Hippocampal formation (tissue), 2 donors: ENCODE data around the gene RPS24.
A peak's percentile ranks its signal among the peaks of the same experiment; 100 is the strongest.
"Not testable (repeated sequence)": the region's sequence is repeated elsewhere in the genome, so short reads cannot be mapped to it uniquely, and the experiment has no call there.

ENCODE experiments used
- DNase-seq, 2 donors: peaks; one replicate each; lab custom pipeline; 2025; lab: John Stamatoyannopoulos, UW

RPS24 gene

DNA sequence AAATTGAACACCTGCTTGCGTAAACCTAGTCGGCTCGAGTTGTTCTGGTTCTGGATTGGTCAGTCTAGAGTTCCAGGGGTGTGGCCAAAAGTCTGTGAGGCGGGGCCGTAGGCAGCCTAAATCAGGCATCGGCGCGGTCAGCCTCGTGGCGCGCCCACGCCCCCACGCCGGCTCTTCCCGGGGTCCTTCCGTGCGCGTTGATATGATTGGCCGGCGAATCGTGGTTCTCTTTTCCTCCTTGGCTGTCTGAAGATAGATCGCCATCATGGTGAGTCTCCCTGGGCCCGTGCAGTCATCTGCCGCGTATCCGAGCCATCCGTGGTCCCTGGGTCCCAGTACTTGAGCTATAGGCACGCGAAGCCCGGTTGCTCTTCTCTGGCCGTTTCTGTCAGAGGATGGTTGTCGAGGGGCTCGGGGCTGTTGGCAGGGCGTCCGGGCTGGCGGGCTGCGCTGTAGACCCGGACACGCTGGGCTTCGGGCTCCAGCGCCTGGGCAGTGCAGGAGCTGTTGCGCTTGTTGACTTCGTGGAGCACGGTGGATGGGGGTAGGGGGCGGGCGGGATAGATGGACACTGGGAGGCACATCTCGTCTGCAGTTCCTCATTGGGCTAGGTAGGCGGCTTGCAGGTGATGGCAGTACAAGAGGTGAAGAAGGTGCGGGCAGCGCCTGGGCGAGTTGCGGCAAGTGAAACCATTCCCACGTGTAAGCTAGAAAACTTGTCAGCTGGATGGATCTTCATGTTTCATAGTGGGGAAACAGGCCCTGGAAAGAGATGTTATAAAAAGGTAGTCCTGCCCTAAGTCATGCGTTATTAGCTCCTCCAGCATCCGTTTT is at the start of gene RPS24:
TSS of gene RPS24 (plus strand) at position 227 of the 834 bp plus-strand sequence. CDS start at position 266, 39 bp downstream.
- peak; percentile 92 to 96 for DNase-seq

- DNase-seq: no peak
Measured at GRCh38 chr10:77984986-77985385, 48.7 kb upstream of the RPS24 start.

DNA sequence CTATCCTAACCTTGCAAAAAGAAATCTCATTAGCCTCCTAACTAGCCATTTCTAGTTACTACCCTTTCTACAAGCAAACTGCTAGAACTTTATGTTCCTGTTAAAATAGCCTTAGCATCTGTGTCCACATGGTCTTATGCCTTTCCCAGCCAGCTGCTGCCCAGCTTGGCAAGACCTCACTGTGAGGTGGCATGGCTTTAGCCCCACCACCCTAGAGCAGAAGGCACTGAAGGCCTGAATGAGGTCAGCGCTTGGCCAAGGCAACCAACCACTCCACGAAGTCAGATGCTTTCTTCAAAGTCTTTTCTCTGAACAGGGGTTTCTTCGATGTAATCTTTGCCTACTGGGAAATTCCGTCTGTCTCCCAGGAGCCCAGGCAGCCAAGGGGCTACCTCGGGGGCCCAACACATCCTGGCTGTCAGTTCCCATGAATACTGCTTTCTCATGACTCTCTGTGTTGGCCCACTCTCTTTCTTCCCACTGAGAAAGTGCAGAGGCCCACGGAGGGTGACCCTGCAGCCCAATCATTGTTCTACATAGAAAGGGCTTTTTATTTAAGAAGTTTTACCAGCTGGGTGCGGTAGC is 45.9 kb upstream of the RPS24 start:
- no peak for DNase-seq

DNA sequence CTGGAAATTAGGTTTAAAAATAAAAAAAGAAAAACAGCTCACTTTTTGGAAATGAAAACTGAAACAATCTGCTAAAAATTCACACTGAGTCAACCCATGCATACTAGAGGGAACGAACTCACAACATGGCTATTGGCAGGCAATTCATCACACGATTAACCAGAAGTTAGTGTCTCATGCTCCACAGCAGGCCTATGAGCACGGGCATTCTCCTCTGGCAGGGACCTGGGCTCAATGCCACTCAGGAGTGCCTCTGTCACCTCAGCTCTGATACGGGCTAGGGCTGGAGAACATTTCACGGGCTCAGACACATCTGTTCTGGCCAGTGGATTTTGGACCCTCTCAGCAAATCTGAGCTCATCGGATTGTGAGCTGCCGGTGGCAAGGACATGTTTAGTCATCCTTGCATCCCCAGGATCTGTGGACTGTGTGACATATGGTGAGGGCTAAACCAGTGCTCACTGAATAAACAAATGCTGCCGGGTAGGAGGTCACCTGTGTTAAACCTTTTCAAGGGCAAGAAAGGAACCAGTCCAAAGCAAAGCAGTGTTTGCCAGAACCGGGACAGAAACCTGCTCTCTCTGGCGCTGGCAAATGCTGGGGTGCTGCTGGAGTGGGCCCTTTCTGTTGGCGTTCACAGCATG is 44.5 kb upstream of the RPS24 start:
- peak in 1 of 2 donors; percentile 15 for DNase-seq

DNA sequence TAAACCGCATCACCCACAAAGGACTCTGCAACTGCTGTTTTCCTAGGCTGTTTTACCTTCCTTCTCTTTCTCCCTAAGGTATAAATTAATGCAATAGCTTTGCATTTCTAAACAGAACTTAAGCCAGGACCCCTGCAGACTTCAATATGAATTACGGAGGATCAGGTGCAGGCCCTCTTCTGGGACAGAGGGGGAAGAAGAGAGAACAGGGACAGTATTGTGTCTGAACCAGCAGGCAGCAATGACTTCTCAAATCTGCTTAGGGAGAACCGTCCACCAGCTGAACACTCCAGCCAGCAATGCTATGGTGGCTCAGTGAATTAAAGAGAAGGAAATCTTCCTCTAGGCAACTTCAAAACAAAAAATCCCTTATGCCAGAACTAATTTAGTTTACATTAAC is 40.0 kb upstream of the RPS24 start:
- no peak for DNase-seq

DNA sequence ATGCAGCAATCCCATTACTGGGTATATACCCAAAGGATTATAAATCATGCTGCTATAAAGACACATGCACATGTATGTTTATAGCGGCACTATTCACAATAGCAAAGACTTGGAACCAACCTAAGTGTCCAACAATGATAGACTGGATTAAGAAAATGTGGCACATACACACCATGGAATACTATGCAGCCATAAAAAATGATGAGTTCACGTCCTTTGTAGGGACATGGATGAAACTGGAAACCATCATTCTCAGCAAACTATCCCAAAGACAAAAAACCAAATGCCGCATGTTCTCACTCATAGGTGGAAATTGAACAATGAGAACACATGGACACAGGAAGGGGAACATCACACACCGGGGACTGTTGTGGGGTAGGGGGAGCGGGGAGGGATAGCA is 34.9 kb upstream of the RPS24 start:
- not testable (repeated sequence) for DNase-seq

GRCh38 chr10:78000206-78000605 is 33.5 kb upstream of the RPS24 start:
- no peak for DNase-seq

DNA sequence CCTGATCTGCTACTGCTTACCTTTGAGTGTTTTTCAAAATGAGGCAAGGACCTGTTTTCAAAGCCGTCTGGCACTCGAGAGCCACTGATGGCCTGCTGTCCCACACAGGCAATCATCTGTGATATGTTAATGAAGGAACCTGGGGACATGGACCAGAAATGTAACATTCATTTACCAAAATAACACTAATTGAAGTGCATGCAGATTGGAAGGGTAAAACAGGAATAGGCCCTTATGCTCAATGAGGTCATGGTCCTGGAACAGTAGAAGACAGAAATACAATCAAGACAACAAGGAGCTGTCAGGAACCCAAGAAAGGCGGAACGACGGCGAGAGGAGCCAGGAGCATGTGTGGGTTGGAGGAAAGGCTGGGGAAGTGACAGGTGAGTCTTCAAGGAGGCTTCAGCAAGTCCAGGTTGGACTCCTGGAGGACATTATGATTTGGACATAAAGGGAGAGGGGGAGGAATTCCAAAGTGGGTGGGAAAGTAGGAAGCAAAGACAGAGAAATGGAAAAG is 32.6 kb upstream of the RPS24 start:
- no peak for DNase-seq

DNA sequence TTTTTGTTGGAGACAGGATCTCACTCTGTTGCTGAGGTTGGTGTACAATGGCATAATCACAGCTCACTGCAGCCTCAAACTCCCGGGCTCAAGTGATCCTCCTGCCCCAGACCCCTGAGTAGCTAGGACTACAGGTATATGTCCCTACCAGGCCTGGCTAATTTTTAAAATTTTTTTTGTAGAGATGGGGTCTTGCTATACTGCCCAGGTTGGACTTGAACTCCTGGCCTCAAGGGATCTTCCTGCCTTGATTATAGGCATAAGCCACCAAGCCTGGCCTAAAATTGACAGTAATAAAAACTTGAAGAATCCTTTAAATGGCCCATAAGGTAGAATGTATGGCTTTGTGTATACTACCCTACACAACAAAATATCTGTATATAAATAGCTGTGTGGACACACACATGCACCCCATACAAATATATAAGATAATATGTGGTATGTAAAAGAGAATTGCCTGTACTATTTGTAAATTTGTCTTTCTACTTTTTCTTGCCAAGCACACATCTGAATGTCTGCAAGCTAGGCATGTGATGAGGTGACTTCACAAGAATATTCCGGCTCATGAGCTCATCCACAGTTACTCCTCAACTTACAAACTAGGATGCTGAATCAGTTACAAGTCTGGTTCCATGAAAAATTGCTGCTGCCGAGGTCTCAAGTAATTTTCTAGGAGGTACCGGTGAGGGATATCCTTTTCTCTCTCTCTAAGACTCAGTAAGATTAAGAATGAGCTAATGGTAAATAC is 30.9 kb upstream of the RPS24 start:
- no peak for DNase-seq

GRCh38 chr10:78004215-78005026 is 29.2 kb upstream of the RPS24 start:
- DNase-seq: no peak

DNA sequence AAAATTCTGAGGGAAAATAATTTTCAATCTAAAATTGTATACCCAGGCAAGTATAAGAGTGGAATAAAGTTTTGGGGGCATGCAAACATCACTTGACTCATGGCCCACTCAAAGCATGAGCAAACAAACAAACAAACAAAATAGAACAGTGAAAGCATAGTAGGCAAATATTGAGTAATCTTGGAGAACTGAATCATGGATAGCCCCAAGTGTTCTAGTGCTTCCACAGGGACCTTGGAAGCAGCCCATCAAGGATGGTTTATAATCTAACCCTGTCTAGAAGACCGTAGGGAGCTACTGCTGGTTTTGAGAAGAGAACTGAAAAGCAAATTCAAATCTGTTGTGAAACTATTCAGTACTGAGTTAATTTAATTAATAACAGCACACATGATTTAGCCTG is 26.5 kb upstream of the RPS24 start:
- no peak for DNase-seq

DNA sequence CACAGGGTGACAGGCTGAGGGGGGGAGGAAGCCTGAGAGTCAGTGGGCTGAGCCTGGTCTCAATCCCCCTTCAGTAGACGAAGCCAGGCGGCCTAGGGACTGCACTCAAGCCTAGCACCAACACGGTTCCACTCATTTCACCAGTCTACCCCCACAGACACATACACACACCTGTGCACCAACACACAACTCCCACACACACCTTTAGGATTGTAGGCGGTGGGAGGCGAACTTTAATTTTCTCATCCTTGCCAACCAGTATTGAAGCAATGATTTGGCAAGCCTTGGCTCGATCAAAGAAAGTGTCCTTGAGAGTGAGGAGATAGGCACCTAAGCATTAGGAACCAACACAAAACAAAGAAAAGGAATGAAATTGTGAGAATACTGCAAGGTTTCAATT is 24.0 kb upstream of the RPS24 start:
- DNase-seq: no peak

DNA sequence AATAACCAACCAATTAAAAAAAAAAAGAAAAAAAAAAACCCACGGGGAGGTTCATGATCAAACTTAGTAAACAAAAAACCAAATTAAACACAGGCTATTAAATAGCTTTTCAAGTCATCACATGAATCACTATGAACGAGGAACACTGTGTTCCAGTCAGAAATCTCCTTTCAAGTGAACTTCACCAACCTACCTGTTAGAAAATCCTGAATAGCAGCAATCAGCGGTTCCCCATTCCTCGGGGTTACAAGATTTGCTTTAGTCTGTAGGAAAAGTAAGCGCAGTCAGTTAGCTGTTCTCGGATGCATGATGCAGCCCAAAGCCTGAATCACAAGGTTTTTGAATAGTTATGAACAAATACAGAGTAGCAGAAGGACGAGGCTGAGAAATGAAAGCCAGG is 23.4 kb upstream of the RPS24 start:
- no peak for DNase-seq

DNA sequence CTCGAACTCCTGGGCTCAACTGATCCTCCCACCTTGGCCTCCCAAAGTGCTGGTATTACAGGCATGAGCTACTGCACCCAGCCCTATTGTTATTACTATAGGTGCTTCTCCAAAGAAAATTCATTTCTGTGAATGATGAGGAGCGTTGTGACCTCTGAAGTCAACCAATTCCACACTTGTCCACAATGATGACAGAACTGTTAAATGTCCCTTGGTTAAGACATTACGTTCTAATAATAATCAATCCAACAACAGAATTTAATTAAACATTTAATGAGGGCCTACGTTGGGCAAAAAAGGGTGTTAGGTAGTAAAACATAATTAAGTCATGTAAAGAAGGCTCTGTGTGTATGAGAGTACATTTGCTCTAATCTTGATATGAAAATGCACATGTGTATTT is 22.6 kb upstream of the RPS24 start:
- no peak for DNase-seq

GRCh38 chr10:78013564-78013963 is 20.1 kb upstream of the RPS24 start:
- no peak for DNase-seq

DNA sequence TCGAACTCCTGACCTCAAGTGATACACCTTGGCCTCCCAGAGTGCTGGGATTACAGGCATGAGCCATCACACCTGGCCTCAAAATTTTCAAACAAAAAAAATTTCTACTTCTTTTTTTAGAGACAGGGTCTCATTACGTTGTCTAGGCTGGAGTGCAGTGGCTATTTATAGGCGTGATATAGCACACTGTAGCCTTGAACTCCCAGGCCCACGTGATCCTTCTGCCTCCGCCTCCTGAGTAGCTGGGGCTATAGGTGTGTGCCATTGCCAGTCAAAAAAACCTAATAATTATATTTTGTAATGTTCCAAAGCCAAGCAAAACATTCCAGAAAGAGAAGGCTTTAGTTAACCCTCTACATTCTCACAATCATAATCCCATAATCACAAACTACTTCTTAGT is 18.1 kb upstream of the RPS24 start:
- no peak for DNase-seq

DNA sequence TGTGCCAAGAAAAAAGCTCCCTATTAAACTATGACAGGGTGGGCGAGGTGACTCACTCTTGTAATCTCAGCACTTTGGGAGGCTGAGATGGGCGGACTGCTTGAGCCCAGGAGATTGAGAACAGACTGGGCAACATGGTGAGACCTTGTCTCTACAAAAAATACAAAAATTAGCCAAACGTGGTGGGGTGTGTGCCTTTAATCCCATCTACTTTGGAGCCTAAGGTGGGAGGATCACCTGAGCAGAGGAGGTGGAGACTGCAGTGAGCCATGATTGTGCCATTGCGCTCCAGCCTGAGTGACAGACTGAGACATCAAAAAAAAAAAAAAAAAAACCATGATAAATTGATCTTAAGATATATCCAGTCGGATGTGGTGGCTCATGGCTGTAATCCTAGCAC is 15.8 kb upstream of the RPS24 start:
- DNase-seq: no peak

DNA sequence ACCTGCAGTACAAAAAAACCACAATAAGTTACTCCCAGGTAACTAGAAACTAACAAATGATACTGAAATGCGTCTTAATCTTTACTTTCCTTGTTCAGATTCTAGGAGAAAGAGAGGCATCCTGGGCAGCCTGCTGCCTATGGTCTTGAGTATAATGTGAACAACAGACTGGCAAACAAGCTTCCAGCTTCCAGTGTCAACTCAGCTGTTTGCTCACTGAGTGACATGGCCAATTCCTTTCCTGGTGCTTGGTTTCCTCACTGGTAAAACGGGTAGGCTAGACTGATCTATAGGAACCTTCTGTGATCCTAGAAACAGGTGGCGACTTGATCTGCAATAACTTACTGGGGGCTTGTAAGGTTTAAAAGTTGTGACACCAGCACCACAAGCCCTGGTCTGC is 14.4 kb upstream of the RPS24 start:
- DNase-seq: no peak

GRCh38 chr10:78021201-78021600 is 12.5 kb upstream of the RPS24 start:
- no peak for DNase-seq

DNA sequence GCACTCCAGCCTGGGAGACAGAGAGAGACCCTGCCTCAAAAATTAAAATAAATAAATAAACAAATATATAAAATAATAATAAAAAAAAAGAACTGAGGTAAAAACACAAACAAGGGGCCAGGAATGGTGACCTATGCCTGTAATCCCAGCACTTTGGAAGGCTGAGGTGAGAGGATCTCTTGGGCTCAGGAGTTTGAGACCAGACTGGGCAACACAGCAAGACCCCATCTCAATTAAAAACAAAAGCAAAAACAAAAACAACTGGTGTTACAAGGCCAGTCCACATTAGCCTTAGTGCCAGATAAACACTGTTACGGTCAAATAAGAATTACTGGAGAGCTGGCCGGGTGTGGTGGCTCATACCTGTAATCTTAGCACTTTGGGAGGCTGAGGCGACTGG is 9.9 kb upstream of the RPS24 start:
- DNase-seq: no peak

- no peak for DNase-seq
Measured at GRCh38 chr10:78025685-78026364, 7.8 kb upstream of the RPS24 start.
